ENCODE data around the gene MED9.
A peak's percentile ranks its signal among the peaks of the same experiment; 100 is the strongest.

MED9 gene

DNA sequence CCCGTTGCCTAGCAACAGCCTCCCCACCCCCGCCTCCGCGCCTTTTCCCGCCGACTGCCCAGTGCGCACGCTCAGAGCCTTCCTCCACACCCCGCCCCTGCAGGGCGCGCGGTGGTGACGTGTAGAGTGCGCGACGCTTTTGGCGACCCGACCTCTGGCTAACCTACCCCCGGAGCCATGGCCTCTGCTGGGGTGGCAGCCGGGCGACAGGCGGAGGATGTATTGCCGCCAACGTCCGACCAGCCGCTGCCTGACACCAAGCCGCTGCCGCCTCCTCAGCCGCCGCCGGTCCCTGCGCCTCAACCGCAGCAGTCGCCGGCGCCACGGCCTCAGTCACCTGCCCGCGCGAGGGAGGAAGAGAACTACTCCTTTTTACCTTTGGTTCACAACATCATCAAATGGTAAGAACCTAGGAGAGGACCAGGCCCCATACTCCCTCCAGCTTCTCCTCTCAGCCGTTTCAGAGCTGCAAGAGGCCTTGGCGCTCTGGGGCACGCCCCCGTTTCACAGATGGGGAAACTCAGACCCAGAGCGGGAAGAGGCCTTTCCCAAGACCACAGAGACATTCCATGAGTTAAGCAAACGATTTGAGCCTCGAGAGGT, at the start of gene MED9 (continued):
- TF ChIP-seq ZNF311 (tag by site-specific recombination; IDR thresholded peaks at IDR 0.05; ENCODE audit: borderline replicate concordance) (no peak), ZNF596 (tag by site-specific recombination; IDR thresholded peaks at IDR 0.05) (no peak), ZNF624 (tag by site-specific recombination; IDR thresholded peaks at IDR 0.05) (no peak), GLIS2 (tag by site-specific recombination; IDR thresholded peaks at IDR 0.05) (no peak), ZNF571 (tag by site-specific recombination; IDR thresholded peaks at IDR 0.05) (no peak), ZNF585B (tag by site-specific recombination; IDR thresholded peaks at IDR 0.05) (no peak), ZNF146 (tag by site-specific recombination; IDR thresholded peaks at IDR 0.05) (no peak), ZBTB17 (tag by site-specific recombination; IDR thresholded peaks at IDR 0.05) (peak; percentile 83), MZF1 (tag by site-specific recombination; IDR thresholded peaks at IDR 0.05; ENCODE audit: borderline replicate concordance) (no peak), ELK4 (IDR thresholded peaks at IDR 0.05; ENCODE audit: borderline replicate concordance, low read depth, low read length) (no peak), ZNF132 (tag by site-specific recombination; IDR thresholded peaks at IDR 0.05; ENCODE audit: borderline replicate concordance) (no peak), GLI2 (tag by site-specific recombination; IDR thresholded peaks at IDR 0.05; ENCODE audit: borderline replicate concordance, low read depth) (no peak), ZNF416 (tag by site-specific recombination; IDR thresholded peaks at IDR 0.05) (no peak), ZNF221 (tag by site-specific recombination; IDR thresholded peaks at IDR 0.05; ENCODE audit: borderline replicate concordance) (no peak), ZNF266 (tag by site-specific recombination; IDR thresholded peaks at IDR 0.05; ENCODE audit: low read depth) (no peak), ZNF48 (tag by site-specific recombination; IDR thresholded peaks at IDR 0.05) (no peak), ZNF10 (tag by site-specific recombination; IDR thresholded peaks at IDR 0.05) (peak; percentile 41; the same call in 1 of the 2 replicates), OSR2 (tag by site-specific recombination; IDR thresholded peaks at IDR 0.05) (no peak), ZNF324 (tag by site-specific recombination; IDR thresholded peaks at IDR 0.05) (peak; percentile 69; the same call in 1 of the 2 replicates), KLF8 (tag by site-specific recombination; IDR thresholded peaks at IDR 0.05) (peak; percentile 89), ZNF658 (tag by site-specific recombination; IDR thresholded peaks at IDR 0.05) (no peak), KLF9 (tag by site-specific recombination; IDR thresholded peaks at IDR 0.05; ENCODE audit: low read depth) (peak; percentile 78), ZNF19 (tag by site-specific recombination; IDR thresholded peaks at IDR 0.05; ENCODE audit: low read depth) (no peak), ZNF558 (tag by site-specific recombination; IDR thresholded peaks at IDR 0.05) (no peak)
- TF ChIP-seq, protein P1, sequence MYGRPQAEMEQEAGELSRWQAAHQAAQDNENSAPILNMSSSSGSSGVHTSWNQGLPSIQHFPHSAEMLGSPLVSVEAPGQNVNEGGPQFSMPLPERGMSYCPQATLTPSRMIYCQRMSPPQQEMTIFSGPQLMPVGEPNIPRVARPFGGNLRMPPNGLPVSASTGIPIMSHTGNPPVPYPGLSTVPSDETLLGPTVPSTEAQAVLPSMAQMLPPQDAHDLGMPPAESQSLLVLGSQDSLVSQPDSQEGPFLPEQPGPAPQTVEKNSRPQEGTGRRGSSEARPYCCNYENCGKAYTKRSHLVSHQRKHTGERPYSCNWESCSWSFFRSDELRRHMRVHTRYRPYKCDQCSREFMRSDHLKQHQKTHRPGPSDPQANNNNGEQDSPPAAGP (tag by site-specific recombination; IDR thresholded peaks at IDR 0.05): peak; percentile 80
- TF ChIP-seq, protein P2, sequence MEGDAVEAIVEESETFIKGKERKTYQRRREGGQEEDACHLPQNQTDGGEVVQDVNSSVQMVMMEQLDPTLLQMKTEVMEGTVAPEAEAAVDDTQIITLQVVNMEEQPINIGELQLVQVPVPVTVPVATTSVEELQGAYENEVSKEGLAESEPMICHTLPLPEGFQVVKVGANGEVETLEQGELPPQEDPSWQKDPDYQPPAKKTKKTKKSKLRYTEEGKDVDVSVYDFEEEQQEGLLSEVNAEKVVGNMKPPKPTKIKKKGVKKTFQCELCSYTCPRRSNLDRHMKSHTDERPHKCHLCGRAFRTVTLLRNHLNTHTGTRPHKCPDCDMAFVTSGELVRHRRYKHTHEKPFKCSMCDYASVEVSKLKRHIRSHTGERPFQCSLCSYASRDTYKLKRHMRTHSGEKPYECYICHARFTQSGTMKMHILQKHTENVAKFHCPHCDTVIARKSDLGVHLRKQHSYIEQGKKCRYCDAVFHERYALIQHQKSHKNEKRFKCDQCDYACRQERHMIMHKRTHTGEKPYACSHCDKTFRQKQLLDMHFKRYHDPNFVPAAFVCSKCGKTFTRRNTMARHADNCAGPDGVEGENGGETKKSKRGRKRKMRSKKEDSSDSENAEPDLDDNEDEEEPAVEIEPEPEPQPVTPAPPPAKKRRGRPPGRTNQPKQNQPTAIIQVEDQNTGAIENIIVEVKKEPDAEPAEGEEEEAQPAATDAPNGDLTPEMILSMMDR (tag by site-specific recombination; IDR thresholded peaks at IDR 0.05): no peak
- TF ChIP-seq, protein P3, sequence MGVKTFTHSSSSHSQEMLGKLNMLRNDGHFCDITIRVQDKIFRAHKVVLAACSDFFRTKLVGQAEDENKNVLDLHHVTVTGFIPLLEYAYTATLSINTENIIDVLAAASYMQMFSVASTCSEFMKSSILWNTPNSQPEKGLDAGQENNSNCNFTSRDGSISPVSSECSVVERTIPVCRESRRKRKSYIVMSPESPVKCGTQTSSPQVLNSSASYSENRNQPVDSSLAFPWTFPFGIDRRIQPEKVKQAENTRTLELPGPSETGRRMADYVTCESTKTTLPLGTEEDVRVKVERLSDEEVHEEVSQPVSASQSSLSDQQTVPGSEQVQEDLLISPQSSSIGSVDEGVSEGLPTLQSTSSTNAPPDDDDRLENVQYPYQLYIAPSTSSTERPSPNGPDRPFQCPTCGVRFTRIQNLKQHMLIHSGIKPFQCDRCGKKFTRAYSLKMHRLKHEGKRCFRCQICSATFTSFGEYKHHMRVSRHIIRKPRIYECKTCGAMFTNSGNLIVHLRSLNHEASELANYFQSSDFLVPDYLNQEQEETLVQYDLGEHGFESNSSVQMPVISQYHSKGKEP (tag by site-specific recombination; IDR thresholded peaks at IDR 0.05): no peak
